Neural progenitor cell (in vitro differentiated cells): ENCODE measurements around the gene NOVA1. TPM values are rescaled to one million over a fixed set of nuclear protein-coding genes. Genes with fewer than 3 reads are reported as not detected.

ENCODE experiments used
- DNase-seq: peaks from one replicate; pipeline ENCODE4 v3.0.0-alpha.2; 2016; ENCODE audit warnings: low spot score
- H2AFZ ChIP-seq: fragments of 200-600 bp; sonication (generic); replicated peaks from 2 replicates; pipeline ENCODE4 v1.6.1; 2016; ENCODE audit warnings: antibody characterized with exemption
- H3F3A ChIP-seq: fragments of 200-600 bp; sonication (generic); 2 replicates; pipeline ENCODE4 v1.6.1; 2016; ENCODE audit warnings: antibody characterized with exemption, low read depth
- H3K27ac ChIP-seq: fragments of 200-600 bp; sonication (generic); 2 replicates; pipeline ENCODE4 v1.5.1; 2016; ENCODE audit warnings: mild to moderate bottlenecking
- H3K27me3 ChIP-seq: fragments of 200-600 bp; sonication (generic); 2 replicates; pipeline ENCODE4 v1.6.1; 2016; ENCODE audit warnings: mild to moderate bottlenecking, moderate library complexity
- H3K36me3 ChIP-seq: fragments of 200-600 bp; sonication (generic); 2 replicates; pipeline ENCODE4 v1.5.1; 2016
- H3K4me1 ChIP-seq: fragments of 200-600 bp; sonication (generic); 2 replicates; pipeline ENCODE4 v1.6.1; 2016; ENCODE audit warnings: mixed run types
- H3K4me2 ChIP-seq: fragments of 200-600 bp; sonication (generic); 2 replicates; pipeline ENCODE4 v1.6.1; 2016
- H3K4me3 ChIP-seq: fragments of 200-600 bp; sonication (generic); 2 replicates; pipeline ENCODE4 v1.5.1; 2016
- H3K79me2 ChIP-seq: fragments of 200-600 bp; sonication (generic); 2 replicates; pipeline ENCODE4 v1.6.1; 2016; ENCODE audit warnings: low read depth
- H3K9ac ChIP-seq: fragments of 200-600 bp; sonication (generic); 2 replicates; pipeline ENCODE4 v1.6.1; 2016
- H3K9me3 ChIP-seq: fragments of 200-600 bp; sonication (generic); 2 replicates; pipeline ENCODE4 v1.5.1; 2016; ENCODE audit warnings: low read depth
- H4K20me1 ChIP-seq: fragments of 200-600 bp; sonication (generic); 2 replicates; pipeline ENCODE4 v1.6.1; 2016; ENCODE audit warnings: low read depth
- H3K27ac Mint-ChIP-seq: 3 replicates; pipeline ENCODE4 v1.8.0; 2021; ENCODE audit warnings: mixed read lengths
- H3K27me3 Mint-ChIP-seq: 2 replicates; pipeline ENCODE4 v1.8.0; 2022; ENCODE audit warnings: low read depth, mild to moderate bottlenecking, inconsistent platforms, moderate library complexity, mixed read lengths; ENCODE audit not compliant: insufficient read depth
- H3K36me3 Mint-ChIP-seq: 3 replicates; pipeline ENCODE4 v1.8.0; 2021; ENCODE audit warnings: mixed read lengths
- H3K4me1 Mint-ChIP-seq: 3 replicates; pipeline ENCODE4 v1.8.0; 2021; ENCODE audit warnings: mixed read lengths
- H3K4me3 Mint-ChIP-seq: 3 replicates; pipeline ENCODE4 v1.8.0; 2021; ENCODE audit warnings: mild to moderate bottlenecking, moderate library complexity, mixed read lengths
- H3K9me3 Mint-ChIP-seq: 3 replicates; pipeline ENCODE4 v1.8.0; 2020; ENCODE audit warnings: mixed read lengths
- CTCF ChIP-seq: fragments of 200-600 bp; sonication (generic); IDR thresholded peaks from 2 replicates; pipeline ENCODE4 v1.5.1; 2017; ENCODE audit warnings: antibody characterized with exemption, mild to moderate bottlenecking
- EZH2 ChIP-seq: fragments of 200-600 bp; sonication (generic); IDR thresholded peaks from 2 replicates; pipeline ENCODE4 v1.6.1; 2017; ENCODE audit warnings: antibody characterized with exemption, mild to moderate bottlenecking, moderate library complexity
- EZH2phosphoT487 ChIP-seq: fragments of 200-600 bp; sonication (generic); IDR thresholded peaks from 2 replicates; pipeline ENCODE4 v1.6.1; 2017; ENCODE audit warnings: antibody characterized with exemption
- total RNA-seq: library from RNA; depleted of rRNA; stranded (reverse); fragments of >200 nt; gene quantifications from 2 replicates; pipeline ENCODE4 v1.2.3, GENCODE V29; 2015; ENCODE audit warnings: low replicate concordance

Gene NOVA1
- total RNA-seq, 1 donor from 2014 or later: 37.9 TPM

GRCh38 chr14:26538176-26538575, 59.7 kb downstream of the NOVA1 start:
- peaks cover 4% of the 10 kb centered on the region for H3K9me3 Mint-ChIP-seq

GRCh38 chr14:26531894-26532293, 65.9 kb downstream of the NOVA1 start:
- Histone ChIP-seq H3F3A (no peaks in the 10 kb centered on the region), H2AFZ (no peak overlapping the region), H3K79me2 (peaks cover 3% of the 10 kb centered on the region), H3K9ac (no peak overlapping the region), H3K27ac (no peak overlapping the region), H4K20me1 (no peaks in the 10 kb centered on the region), H3K4me2 (no peak overlapping the region), H3K4me3 (no peak overlapping the region), H3K9me3 (no peaks in the 10 kb centered on the region), H3K36me3 (no peaks in the 10 kb centered on the region), H3K4me1 (no peaks in the 10 kb centered on the region), H3K27me3 (no peaks in the 10 kb centered on the region)
- no peak for DNase-seq
- Mint-ChIP-seq H3K4me1 (no peaks in the 10 kb centered on the region), H3K36me3 (peaks cover 37% of the 10 kb centered on the region), H3K27ac (no peak overlapping the region), H3K9me3 (no peaks in the 10 kb centered on the region), H3K4me3 (no peak overlapping the region), H3K27me3 (no peaks in the 10 kb centered on the region)
- no peak for TF ChIP-seq EZH2
- TF ChIP-seq EZH2phosphoT487: no peak
- TF ChIP-seq CTCF: no peak

More at GRCh38 chr14:26538176-26538575, 59.7 kb downstream of the NOVA1 start:
- Histone ChIP-seq H3F3A (no peaks in the 10 kb centered on the region), H2AFZ (no peak overlapping the region), H3K27ac (no peak overlapping the region), H3K4me2 (no peak overlapping the region), H3K9ac (no peak overlapping the region), H3K36me3 (peaks cover 12% of the 10 kb centered on the region), H3K27me3 (no peaks in the 10 kb centered on the region), H4K20me1 (no peaks in the 10 kb centered on the region), H3K79me2 (peaks cover 11% of the 10 kb centered on the region), H3K4me3 (no peak overlapping the region), H3K4me1 (no peaks in the 10 kb centered on the region), H3K9me3 (no peaks in the 10 kb centered on the region)
- DNase-seq: no peak
- no peaks in the 10 kb centered on the region for H3K4me1 Mint-ChIP-seq
- H3K27me3 Mint-ChIP-seq: no peaks in the 10 kb centered on the region
- no peak for TF ChIP-seq CTCF
- no peak for TF ChIP-seq EZH2phosphoT487
- no peak for TF ChIP-seq EZH2
- H3K27ac Mint-ChIP-seq: no peak overlapping the region
- peaks cover 12% of the 10 kb centered on the region for H3K36me3 Mint-ChIP-seq
- no peak overlapping the region for H3K4me3 Mint-ChIP-seq

GRCh38 chr14:26528415-26529182, 69.2 kb downstream of the NOVA1 start:
- H3K79me2 ChIP-seq: no peaks in the 10 kb centered on the region
- H3K27me3 ChIP-seq: no peaks in the 10 kb centered on the region
- no peak overlapping the region for H3K9ac ChIP-seq
- H4K20me1 ChIP-seq: no peaks in the 10 kb centered on the region
- no peak overlapping the region for H3K27ac Mint-ChIP-seq
- H3K27ac ChIP-seq: no peak overlapping the region
- no peaks in the 10 kb centered on the region for H3K4me1 ChIP-seq
- no peak overlapping the region for H3K4me3 Mint-ChIP-seq
- TF ChIP-seq CTCF (no peak), EZH2 (no peak), EZH2phosphoT487 (no peak)
- no peaks in the 10 kb centered on the region for H3K27me3 Mint-ChIP-seq
- H2AFZ ChIP-seq: no peak overlapping the region
- H3K36me3 Mint-ChIP-seq: peaks cover 39% of the 10 kb centered on the region
- no peaks in the 10 kb centered on the region for H3K4me1 Mint-ChIP-seq
- H3K9me3 ChIP-seq: no peaks in the 10 kb centered on the region
- H3F3A ChIP-seq: no peaks in the 10 kb centered on the region
- DNase-seq: no peak
- no peaks in the 10 kb centered on the region for H3K9me3 Mint-ChIP-seq
- no peaks in the 10 kb centered on the region for H3K36me3 ChIP-seq
- no peak overlapping the region for H3K4me3 ChIP-seq
- H3K4me2 ChIP-seq: no peak overlapping the region
